GM21717 (cell line): Measurements from ENCODE around the gene EPS8L3.
"Not testable (repeated sequence)": the region's sequence is repeated elsewhere in the genome, so short reads cannot be mapped to it uniquely, and the experiment has no call there.

Experiments used
- ATAC-seq: cut with Tn5 transposase; IDR thresholded peaks from one replicate; pipeline ENCODE4 v1.9.1; 2021; ENCODE audit warnings: mild to moderate bottlenecking, moderate library complexity; ENCODE audit not compliant: unreplicated experiment

Gene EPS8L3

GRCh38 chr1:109765483-109765815 lies 1.7 kb upstream of the EPS8L3 start:
- no peak for ATAC-seq

GRCh38 chr1:109764561-109765482 lies 1.1 kb upstream of the EPS8L3 start:
- no peak for ATAC-seq

- ATAC-seq = no peak
Measured at GRCh38 chr1:109762821-109763645, 690 bp downstream of the EPS8L3 start.

GRCh38 chr1:109762039-109762585 lies 1.6 kb downstream of the EPS8L3 start:
- no peak for ATAC-seq

GRCh38 chr1:109761227-109762038 lies 2.3 kb downstream of the EPS8L3 start:
- no peak for ATAC-seq

GRCh38 chr1:109760581-109761226 lies 3.0 kb downstream of the EPS8L3 start:
- no peak for ATAC-seq

- no peak for ATAC-seq
Measured at GRCh38 chr1:109759513-109760334, 4.0 kb downstream of the EPS8L3 start.

- ATAC-seq = no peak
Measured at GRCh38 chr1:109757936-109758786, 5.6 kb downstream of the EPS8L3 start.

- no peak for ATAC-seq
Measured at GRCh38 chr1:109756848-109757521, 6.7 kb downstream of the EPS8L3 start.

GRCh38 chr1:109756325-109756724 lies 7.4 kb downstream of the EPS8L3 start:
- not testable (repeated sequence) for ATAC-seq

- ATAC-seq = no peak
Measured at GRCh38 chr1:109754738-109755137, 9.0 kb downstream of the EPS8L3 start.

GRCh38 chr1:109751531-109752260 lies 12.0 kb downstream of the EPS8L3 start:
- no peak for ATAC-seq

- no peak for ATAC-seq
Measured at GRCh38 chr1:109750920-109751319, 12.8 kb downstream of the EPS8L3 start.

GRCh38 chr1:109750241-109750882 lies 13.4 kb downstream of the EPS8L3 start:
- ATAC-seq = no peak

GRCh38 chr1:109749221-109749620 lies 14.5 kb downstream of the EPS8L3 start:
- ATAC-seq = no peak

- ATAC-seq = not testable (repeated sequence)
Measured at GRCh38 chr1:109748311-109748710, 15.4 kb downstream of the EPS8L3 start.
